Peyer's patch (tissue), 4 donors: ENCODE measurements around the gene SEMA4D. TPM values are rescaled to one million over a fixed set of nuclear protein-coding genes. Genes with fewer than 3 reads are reported as not detected.

Source experiments
- DNase-seq, 3 donors: peaks; one replicate each; pipeline ENCODE4 v3.0.0-alpha.2; 2017 to 2019
- H3K27ac ChIP-seq, 4 donors: fragments of 200-600 bp; sonication (generic); one replicate each; pipeline ENCODE4 v1.5.1; 2016 to 2019
- H3K27me3 ChIP-seq, 2 donors: fragments of 200-600 bp; sonication (generic); one replicate each; pipeline ENCODE4 v1.5.1; 2019
- H3K36me3 ChIP-seq, 3 donors: fragments of 200-600 bp; sonication (generic); one replicate each; pipeline ENCODE4 v1.5.1; 2016 to 2019
- H3K4me1 ChIP-seq, 4 donors: fragments of 200-600 bp; sonication (generic); one replicate each; pipeline ENCODE4 v1.5.1; 2016 to 2019
- H3K4me3 ChIP-seq, 4 donors: fragments of 200-600 bp; sonication (generic); 1 replicate in 3 of 4; 2 replicates in 1 of 4; pipeline ENCODE4 v1.5.1; 2016 to 2019; ENCODE audit warnings: mild to moderate bottlenecking in 1 of 4
- H3K9me3 ChIP-seq, 4 donors: fragments of 200-600 bp; sonication (generic); one replicate each; pipeline ENCODE4 v1.5.1; 2016 to 2019; ENCODE audit warnings: mild to moderate bottlenecking in 1 of 4
- POLR2A ChIP-seq, 2 donors: fragments of 450-650 bp; IDR thresholded peaks; one replicate each; pipeline ENCODE4 v1.5.1; 2017; ENCODE audit warnings: antibody characterized with exemption in 2 of 2, mild to moderate bottlenecking in 2 of 2, moderate library complexity in 2 of 2
- total RNA-seq, 4 donors: library from RNA; depleted of rRNA; stranded (reverse); fragments of >200 nt; gene quantifications; one replicate each; pipeline ENCODE4 v1.1.0, GENCODE V29; 2016
- TF ChIP-seq, protein P1 (sequence below), 6 experiments: fragments of 450-650 bp in 4 of 6; fragments of 200-600 bp in 2 of 6; sonication (generic) in 1 of 6; IDR thresholded peaks; one replicate each; pipeline ENCODE4 v1.5.1; 2017 to 2019; ENCODE audit warnings: antibody characterized with exemption in 6 of 6, mild to moderate bottlenecking in 3 of 6, moderate library complexity in 1 of 6

The SEMA4D gene
- total RNA-seq, 4 donors from 2014 or later, result 24.3 to 124 (median 30.0) TPM

DNA sequence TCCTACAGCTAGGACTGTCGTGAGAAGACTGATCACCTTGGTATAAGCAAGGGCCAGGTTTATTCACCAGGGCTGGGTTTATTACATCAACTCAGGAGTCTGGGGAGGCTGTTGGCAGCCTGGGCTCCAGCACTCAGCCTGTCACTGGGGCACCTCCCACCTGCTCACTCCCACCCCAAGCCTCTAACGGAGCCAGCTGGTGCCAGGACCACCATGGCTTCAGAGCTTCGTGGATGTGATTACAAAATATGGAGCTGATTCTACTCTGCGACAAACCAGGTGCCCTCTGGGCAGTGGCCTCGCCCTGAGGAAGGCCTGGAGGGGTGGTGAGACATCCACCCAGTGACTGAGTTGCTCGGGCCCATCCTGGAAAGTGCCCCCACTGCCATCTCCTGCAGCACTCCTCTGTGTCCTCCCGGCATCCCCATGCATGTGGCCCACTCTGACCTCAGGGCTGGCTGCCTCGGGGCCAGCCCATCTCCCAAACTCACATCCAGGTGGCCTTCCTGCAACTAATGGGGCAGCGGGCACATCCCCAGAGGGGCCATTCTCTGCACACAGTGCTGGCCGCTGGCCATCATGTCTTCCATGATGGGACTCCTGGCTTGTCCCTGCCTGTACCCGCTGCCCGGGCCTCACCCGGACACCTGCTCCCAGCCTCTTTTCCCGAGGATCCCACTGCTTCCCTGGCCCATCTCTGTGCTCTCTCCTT is 130.0 kb downstream of the SEMA4D start:
- Histone ChIP-seq H3K4me3 (no peak overlapping the region), H3K27me3 (no peaks in the 10 kb centered on the region), H3K27ac (no peak overlapping the region), H3K4me1 (no peaks in the 10 kb centered on the region), H3K9me3 (no peaks in the 10 kb centered on the region), H3K36me3 (no peaks in the 10 kb centered on the region)
- DNase-seq, result no peak
- no peak for TF ChIP-seq POLR2A (IDR thresholded peaks at IDR 0.05)
- TF ChIP-seq, protein P1, sequence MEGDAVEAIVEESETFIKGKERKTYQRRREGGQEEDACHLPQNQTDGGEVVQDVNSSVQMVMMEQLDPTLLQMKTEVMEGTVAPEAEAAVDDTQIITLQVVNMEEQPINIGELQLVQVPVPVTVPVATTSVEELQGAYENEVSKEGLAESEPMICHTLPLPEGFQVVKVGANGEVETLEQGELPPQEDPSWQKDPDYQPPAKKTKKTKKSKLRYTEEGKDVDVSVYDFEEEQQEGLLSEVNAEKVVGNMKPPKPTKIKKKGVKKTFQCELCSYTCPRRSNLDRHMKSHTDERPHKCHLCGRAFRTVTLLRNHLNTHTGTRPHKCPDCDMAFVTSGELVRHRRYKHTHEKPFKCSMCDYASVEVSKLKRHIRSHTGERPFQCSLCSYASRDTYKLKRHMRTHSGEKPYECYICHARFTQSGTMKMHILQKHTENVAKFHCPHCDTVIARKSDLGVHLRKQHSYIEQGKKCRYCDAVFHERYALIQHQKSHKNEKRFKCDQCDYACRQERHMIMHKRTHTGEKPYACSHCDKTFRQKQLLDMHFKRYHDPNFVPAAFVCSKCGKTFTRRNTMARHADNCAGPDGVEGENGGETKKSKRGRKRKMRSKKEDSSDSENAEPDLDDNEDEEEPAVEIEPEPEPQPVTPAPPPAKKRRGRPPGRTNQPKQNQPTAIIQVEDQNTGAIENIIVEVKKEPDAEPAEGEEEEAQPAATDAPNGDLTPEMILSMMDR (IDR thresholded peaks at IDR 0.05), result no peak

DNA sequence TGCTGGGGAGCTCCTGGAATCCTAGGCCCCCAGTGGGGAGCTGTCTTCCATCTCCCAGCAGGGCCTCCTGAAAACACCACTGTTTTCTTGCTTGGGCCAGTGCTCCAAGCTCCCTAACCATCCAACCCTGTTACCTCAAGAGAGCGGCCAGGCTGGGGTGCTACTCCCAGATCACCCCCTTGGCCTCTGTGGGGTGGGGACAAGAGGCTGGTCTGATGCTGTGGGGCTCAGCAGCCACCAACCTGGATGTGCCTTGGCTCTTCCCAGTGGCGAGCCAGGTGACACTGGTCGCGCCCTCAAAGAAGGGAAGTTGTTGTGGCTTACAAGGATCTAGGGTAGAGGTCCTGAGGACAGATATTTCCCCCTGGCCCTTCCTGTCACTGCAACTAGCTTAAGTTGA is 130.6 kb downstream of the SEMA4D start:
- H3K27ac ChIP-seq, result no peak overlapping the region
- no peaks in the 10 kb centered on the region for H3K27me3 ChIP-seq
- DNase-seq, result peak in 1 of 3 donors; percentile 25
- H3K9me3 ChIP-seq, result no peaks in the 10 kb centered on the region
- peaks cover 0 to 5% (median 0%) of the 10 kb centered on the region in 3 donors for H3K36me3 ChIP-seq
- no peaks in the 10 kb centered on the region for H3K4me1 ChIP-seq
- H3K4me3 ChIP-seq, result no peak overlapping the region
- no peak for TF ChIP-seq POLR2A (IDR thresholded peaks at IDR 0.05)
- TF ChIP-seq, protein P1 (IDR thresholded peaks at IDR 0.05), result no peak

DNA sequence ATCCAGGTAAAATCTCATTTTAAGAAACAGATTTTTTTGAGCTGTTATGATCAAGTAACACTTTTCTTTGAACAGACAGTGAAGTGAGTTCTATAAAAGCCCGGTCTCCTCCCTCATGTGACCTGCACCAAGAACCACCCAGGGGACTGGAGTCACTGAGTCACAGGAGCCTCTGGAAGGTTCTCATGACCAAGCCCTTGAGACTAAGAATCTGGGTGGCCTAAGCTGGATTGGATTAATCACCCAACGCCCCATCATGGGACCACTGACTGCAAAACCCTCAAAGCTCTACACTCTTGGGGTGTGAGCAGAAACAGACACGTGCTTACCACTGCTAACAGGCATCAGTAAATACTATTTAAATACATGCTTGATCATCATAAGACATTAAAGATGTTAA is 131.2 kb downstream of the SEMA4D start:
- TF ChIP-seq, protein P1 (IDR thresholded peaks at IDR 0.05), result no peak
- no peak for TF ChIP-seq POLR2A (IDR thresholded peaks at IDR 0.05)
- no peak overlapping the region for H3K4me3 ChIP-seq
- peak in 2 of 3 donors; percentile 2 to 14 for DNase-seq
- H3K27ac ChIP-seq, result no peak overlapping the region
- no peaks in the 10 kb centered on the region for H3K4me1 ChIP-seq
- no peaks in the 10 kb centered on the region for H3K27me3 ChIP-seq
- no peaks in the 10 kb centered on the region for H3K9me3 ChIP-seq
- peaks cover 0 to 11% (median 0%) of the 10 kb centered on the region in 3 donors for H3K36me3 ChIP-seq

GRCh38 chr9:89365532-89365912 is 132.4 kb downstream of the SEMA4D start:
- Histone ChIP-seq H3K36me3 (peaks cover 0 to 23% (median 0%) of the 10 kb centered on the region in 3 donors), H3K27ac (no peak overlapping the region), H3K4me1 (no peaks in the 10 kb centered on the region), H3K9me3 (no peaks in the 10 kb centered on the region), H3K27me3 (no peaks in the 10 kb centered on the region), H3K4me3 (no peak overlapping the region)
- TF ChIP-seq, protein P1 (IDR thresholded peaks at IDR 0.05), result no peak
- no peak for TF ChIP-seq POLR2A (IDR thresholded peaks at IDR 0.05)
- peak in 1 of 3 donors; percentile 25 for DNase-seq

- no peaks in the 10 kb centered on the region for H3K9me3 ChIP-seq
- DNase-seq, result peak; percentile 12 to 42 (median 37)
Measured at GRCh38 chr9:89364666-89365531, 133.0 kb downstream of the SEMA4D start.

More at GRCh38 chr9:89364666-89365531, 133.0 kb downstream of the SEMA4D start:
- TF ChIP-seq, protein P1 (IDR thresholded peaks at IDR 0.05), result no peak
- no peak for TF ChIP-seq POLR2A (IDR thresholded peaks at IDR 0.05)
- Histone ChIP-seq H3K36me3 (peaks cover 0 to 29% (median 0%) of the 10 kb centered on the region in 3 donors), H3K4me3 (no peak overlapping the region), H3K27ac (no peak overlapping the region), H3K27me3 (no peaks in the 10 kb centered on the region), H3K4me1 (no peaks in the 10 kb centered on the region)
